ENCODE results near the gene MGAT5.

DNA sequence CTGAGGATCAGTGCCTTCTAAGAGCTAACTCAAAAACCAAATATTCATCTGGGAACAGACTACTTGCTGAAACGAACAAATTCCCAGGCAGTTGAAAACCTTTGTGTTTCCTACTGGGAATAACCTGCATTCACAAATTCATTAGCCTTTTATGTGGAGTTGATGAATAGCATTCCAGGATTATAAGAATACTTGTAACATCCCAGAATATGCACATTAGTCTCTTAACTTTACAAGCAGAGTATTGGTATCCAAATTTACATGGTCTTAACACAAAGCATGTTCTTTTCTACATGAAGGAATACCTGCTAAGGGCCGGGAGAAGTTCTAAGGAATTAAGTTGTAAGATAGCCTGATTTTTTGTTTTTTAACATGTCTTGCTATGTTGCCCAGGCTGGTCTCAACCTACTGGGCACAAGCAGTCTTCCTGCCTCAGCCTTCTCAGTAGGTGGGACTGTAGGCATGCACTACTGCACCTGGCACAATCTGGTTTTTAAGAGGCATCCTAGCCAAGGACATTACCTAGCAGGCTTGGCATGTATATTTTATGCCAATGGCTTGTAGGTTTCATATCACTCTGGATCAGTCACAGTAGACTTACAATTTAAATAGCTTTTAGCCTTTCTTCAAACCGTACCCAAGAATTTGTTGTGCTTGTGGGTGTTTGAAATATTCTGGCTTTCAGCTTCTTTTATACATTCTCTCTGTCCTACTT is 50.7 kb downstream of the MGAT5 start:
- TF ChIP-seq, protein P1, sequence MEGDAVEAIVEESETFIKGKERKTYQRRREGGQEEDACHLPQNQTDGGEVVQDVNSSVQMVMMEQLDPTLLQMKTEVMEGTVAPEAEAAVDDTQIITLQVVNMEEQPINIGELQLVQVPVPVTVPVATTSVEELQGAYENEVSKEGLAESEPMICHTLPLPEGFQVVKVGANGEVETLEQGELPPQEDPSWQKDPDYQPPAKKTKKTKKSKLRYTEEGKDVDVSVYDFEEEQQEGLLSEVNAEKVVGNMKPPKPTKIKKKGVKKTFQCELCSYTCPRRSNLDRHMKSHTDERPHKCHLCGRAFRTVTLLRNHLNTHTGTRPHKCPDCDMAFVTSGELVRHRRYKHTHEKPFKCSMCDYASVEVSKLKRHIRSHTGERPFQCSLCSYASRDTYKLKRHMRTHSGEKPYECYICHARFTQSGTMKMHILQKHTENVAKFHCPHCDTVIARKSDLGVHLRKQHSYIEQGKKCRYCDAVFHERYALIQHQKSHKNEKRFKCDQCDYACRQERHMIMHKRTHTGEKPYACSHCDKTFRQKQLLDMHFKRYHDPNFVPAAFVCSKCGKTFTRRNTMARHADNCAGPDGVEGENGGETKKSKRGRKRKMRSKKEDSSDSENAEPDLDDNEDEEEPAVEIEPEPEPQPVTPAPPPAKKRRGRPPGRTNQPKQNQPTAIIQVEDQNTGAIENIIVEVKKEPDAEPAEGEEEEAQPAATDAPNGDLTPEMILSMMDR (IDR thresholded peaks at IDR 0.05) = no peak
- TF ChIP-seq POLR2A (IDR thresholded peaks at IDR 0.05; ENCODE audit: low read depth) (no peak), EP300 (IDR thresholded peaks at IDR 0.05) (no peak), POLR2AphosphoS5 (IDR thresholded peaks at IDR 0.05) (no peak)
